ENCODE results near the gene COPZ2.

- TF ChIP-seq TAF1 (IDR thresholded peaks at IDR 0.05; ENCODE audit: borderline replicate concordance, low read depth, low read length) (no peak), POLR2A (IDR thresholded peaks at IDR 0.05; ENCODE audit: low read depth, low read length) (no peak)
These were observed 18.1 kb upstream of the COPZ2 start for GRCh38 chr17:48055531-48056245.
